HG02943 (cell line): ENCODE data around the gene FOXN3.

Experiments
- ATAC-seq: cut with Tn5 transposase; IDR thresholded peaks from one replicate; pipeline ENCODE4 v1.9.1; 2021; ENCODE audit warnings: mild to moderate bottlenecking, low read depth, moderate library complexity; ENCODE audit not compliant: unreplicated experiment

The FOXN3 gene

DNA sequence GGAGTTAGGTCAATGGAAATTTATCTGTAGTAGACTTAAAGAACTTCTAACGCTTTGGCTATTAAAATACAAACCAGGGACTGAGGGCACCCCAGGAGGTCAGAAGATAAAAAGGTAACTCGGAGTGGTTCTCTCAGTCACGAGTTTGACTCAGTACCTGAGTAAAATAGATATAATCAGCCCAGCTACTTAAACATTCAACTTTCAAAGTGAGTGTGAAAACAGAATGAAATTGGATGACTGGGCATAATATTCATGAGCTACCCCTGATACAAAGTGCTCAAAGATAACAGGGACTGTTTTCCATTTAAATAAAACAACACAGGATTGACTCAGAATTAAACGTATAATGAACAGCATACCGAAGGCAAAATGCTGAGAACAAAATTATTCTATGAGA is 75.0 kb downstream of the FOXN3 start:
- no peak for ATAC-seq

DNA sequence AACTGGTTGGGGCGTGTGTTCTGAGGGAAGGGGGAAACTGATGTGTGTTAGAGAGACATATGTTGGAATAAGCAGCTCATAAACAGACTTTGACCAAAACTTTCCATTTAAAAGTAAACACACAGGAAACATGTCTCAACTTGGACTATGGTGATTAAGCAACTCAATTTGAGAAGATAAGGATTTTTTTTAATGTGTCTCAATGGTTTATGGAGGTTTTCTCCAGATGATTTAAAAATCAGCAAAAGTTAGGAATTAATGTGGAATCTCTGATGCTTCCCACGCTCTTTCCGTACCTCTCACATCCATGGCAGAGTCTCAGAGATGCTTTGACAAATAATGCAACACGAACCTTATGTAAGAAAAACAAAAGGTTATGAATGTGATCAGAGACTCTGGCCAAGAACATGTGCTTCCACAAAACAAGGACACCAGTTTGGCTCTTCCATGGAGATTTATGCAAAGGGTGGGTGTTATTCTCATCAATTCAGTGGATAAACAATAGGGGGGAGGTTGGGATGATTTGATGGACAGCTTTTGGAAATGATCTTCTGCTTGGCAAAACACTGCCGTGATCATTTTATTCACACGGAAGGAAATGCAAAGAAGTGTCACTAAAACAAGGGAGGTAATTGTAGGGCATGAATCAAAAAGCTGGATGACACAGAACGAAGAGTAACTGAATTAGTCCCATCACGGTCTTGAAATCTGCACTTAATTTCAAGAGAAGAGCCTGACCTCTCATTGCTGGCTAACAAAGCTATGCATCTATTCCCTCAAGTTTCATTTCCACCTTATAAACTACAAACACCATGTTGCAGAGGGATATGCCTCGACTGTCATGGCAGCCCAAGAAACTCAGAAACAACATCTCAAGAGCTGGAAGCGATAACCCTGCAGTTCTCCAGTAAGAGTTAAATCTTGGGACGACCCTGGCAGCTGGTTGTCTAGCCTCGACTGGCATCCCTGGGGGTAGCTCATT is 76.5 kb downstream of the FOXN3 start:
- no peak for ATAC-seq

DNA sequence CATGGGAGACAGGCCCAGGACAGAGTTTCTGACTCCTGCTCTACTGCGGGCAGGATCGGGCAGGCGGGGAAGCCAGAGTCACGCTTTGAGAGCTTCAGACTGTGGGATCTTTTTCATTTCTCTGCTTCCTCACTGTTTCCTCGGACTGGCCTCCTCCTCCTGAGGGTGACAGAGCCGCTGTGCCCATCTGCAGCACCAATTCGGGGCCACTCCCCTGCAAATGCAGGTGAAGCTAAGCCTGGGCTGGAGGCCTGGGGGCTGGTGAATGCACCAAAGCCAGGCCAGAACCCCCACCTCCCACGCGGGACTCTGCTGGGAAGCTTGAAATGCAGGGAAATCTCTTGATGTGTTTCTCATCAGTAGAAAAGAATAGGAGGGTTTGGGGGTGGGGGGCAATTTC is 77.5 kb downstream of the FOXN3 start:
- no peak for ATAC-seq

DNA sequence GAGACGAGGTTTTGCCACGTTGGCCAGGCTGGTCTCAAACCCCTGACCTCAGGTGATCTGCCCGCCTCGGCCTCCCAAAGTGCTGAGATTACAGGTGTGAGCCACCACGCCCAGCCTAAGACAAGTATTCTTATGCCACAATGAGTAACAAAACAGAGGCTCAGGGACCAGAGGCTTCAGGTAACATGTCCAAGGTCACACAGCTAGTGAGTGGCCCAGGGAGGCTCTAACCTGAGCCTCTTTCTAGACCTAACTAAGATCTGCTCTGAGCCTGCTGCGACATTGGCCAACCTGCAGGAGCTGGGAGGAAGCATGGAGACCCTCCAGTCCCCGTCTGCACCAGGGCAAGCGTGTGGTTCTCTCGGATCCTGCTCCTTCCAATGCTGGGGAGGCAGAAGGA is 77.9 kb downstream of the FOXN3 start:
- no peak for ATAC-seq

DNA sequence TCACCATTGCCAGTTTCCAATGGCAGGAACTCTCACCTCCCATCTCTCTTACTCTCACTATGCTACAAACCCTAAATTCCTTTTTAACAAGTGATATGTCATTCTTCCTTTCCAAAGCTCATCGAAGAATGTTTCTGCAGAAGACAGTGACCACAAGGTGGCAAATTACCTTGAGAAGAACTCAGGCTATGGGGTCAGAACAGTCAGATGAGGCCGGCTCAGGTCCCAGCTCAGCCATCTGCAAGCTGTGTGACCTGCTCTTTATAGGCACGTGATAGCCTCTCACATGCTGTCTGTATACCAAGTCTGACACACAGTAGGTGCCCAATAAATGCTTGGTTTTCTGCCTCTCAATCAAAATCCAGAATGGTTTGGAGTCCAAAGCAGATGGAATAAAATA is 80.7 kb downstream of the FOXN3 start:
- ATAC-seq = no peak

DNA sequence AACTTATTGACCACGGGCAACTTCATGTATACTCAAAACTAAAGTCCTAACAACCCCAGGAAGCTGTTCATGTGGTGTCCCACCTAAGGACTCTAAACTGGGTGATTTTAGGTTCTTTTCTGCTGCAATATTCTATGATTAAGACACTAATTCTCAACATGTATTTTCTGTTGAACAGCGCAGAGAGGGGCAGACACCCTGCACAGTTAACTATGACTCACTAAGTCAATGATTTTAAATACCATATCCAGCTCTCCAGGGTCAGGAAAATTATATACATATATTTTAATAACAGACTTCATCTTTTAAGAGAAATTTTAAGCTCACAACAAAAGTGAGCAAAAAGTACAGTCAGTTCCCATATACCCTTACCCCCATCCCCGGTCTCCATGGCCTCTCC is 85.0 kb downstream of the FOXN3 start:
- no peak for ATAC-seq

DNA sequence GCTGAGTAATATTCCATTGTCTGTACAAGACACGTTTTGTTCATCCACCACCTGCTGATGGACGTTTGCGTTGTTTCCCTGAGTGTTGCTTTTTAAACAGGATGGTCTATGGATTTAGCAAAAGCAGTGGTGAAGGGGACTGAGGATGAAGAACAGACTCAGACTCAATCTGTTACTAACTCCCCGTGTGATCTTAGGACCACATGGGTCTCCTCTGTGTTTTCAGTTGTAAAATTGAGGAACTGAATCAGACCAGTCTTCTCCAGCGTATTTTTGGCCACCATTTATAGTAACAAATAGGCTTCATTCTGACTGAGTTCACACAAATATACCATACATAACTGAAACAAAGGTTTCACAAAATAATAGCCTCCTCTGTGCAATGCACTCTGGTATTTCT is 85.6 kb downstream of the FOXN3 start:
- peak; percentile 89 for ATAC-seq

DNA sequence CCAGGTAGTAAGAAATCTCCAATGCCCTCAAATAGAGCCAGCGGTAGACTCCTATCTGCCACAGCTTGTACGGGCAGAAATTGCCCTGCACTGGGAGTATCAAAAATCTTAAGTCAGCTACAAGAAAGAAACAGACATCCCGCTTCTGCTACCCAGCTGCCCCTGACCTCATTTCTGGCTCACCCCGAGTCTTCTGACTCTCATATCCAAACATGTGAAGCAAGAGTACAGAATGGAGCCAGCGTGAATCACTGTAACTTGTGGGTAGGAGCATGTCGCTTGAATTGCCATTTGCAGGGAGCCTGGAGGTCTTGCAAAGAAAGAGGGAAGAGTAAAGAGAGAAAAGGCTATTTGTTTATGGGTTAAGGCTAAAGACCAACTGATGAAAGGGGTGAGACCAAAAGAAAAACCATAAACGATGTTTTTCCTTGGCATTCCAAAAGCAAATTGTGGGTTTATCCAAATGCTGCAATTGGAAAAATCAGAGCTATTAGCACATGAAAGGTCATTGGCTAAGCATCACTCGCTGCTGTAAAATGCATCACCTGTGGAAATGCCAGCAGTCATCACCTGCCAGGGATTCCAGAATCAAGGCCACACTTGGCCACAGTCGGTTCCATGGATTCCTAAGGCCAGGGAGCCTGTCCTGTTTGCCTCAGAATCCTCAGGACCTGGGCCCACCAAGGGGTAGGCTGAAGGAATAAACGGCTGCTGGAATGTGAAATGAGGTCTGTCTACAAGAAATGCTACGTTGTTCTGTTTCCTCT is 86.6 kb downstream of the FOXN3 start:
- ATAC-seq = no peak

DNA sequence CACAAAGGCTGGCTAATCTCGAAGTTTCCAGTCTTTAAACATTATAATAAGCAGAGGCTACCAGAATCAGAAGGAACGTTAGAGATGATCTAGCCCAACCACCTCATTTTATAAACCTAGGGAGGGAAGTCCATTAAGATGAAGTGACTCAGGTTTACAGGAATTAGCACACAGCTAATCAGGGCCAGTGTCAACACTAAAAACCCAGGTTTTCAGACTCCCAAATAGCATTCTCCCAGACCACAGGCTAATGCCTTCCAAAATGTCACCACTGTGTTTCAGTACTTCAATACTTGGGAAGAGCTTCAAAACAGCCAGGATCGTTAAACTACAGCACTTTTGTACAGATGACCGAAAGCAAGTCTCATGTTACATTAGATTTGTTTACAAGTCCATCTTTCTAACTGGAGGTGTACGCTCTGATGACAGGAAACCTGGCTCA is 89.2 kb downstream of the FOXN3 start:
- ATAC-seq = no peak

DNA sequence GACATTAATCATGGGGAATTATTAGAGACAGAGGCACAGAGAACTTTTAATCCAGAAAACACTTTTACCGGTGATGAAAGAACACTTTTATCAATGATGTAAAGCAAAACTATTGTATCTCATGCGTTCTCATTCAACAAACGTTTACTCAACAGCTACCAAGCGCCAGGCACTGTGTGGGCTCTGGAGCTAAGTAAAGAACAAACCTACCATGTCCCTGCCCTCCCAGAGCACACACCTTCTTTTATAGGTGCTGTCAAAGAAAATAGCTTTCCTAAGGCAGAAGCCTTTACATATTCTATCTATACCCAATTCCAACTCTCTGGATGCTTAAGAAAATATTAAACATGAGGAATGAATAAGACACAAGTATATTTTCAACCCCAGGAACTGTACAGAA is 91.1 kb downstream of the FOXN3 start:
- ATAC-seq = no peak

DNA sequence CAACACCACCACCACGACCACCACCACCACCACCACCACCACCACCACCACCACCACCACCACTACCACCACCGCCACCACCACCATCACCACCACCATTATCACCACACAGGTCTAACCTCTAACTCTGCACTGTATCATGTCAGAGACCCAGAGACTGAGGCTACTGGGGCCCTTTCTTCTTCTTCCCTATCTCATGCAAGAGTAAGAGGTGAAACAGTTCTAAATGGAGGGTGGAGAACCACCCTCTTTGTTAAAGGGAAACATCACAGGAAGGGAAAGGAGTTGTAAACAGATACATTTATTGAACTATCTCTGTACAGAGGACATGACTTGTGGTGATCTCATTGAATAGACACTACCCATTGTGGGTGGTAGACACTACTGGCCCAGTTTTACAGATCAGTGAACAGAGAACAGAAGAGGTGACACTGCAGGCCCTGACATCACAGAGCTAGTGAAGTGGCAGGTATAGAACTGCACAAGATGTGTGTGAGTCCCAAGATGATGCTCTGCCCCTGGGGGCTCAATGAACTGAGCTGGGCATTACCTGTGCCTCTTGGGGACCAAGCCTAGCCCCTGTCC is 91.6 kb downstream of the FOXN3 start:
- ATAC-seq = no peak

DNA sequence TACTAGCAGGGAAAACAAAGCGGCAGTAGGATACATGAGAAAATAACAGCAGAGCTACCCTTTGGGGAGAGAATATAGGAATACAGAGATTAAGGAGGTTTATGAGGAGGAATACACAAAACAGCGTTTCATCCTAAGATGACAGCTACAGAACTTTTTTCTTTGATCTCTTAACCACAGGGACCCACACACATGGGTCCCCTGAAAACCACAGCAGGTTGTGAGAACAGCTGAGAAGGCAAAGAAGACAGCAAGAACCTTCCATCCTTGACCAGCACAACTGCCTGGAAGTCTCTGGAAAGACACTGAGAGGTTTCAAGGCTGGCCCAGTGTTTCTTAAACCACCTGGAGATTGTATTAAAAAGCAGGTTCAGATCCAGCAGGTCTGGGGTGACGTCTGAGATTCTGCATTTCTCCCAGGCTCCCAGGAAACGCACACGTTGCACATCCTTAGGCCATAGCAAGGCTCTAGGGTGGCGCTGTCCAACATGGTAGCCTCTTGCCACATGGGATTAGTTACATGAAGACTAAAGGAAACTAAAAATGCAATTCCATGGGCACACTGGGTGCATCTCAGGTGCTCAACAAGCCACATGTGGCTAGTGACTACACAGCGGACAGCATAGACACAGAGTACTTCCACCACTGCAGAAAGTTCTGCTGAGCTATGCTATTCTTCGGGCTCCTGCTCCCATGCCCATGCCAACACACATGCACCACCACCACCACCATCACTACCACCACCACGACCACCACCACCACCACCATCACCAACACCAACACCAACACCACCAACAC is 92.3 kb downstream of the FOXN3 start:
- ATAC-seq = no peak

DNA sequence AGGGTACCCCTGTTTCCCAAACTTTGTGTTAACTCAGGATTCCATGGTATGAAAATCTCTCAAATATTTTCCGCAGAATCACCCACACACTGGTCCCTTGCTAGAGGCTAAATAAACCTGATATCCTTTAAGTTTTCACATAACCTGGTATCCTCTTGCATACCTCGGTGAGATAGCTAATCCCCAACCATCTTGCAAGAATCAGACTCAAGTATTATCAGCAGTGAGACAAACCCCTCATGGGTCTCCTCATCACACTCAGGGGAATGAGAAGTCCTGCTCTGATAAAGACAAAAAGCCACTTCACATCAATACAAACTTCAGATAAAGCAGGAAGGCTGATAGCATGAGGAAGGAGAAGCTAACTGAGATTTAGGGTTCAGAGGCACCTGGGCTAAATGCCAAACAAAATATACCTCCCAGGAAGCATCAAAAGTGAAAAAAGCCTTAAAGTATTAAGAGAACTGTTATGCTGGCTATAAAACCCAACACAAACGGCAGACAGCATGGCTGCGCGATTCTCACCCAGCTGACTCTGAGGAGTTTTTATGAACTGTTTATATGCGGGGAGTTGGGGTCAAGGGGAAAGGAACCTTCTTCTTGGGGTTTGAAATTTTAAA is 96.5 kb downstream of the FOXN3 start:
- no peak for ATAC-seq

DNA sequence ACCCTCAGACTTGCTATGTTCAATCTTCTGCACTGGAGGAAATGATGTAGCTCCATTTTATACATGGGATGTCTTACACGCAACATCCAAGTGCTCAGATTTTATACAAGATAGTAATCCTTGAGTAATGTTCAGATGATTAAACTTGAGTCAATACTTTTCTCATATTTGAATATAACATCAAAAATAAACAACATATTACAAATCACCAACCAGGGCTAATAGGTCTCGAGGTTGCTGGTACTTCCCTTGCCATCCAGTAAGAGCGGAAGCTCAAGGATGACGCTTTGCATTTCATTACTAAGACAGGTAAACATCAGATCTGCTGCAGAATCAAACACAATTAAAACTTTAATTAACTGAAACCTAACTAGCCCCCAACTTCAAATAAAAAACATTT is 97.3 kb downstream of the FOXN3 start:
- ATAC-seq = no peak

DNA sequence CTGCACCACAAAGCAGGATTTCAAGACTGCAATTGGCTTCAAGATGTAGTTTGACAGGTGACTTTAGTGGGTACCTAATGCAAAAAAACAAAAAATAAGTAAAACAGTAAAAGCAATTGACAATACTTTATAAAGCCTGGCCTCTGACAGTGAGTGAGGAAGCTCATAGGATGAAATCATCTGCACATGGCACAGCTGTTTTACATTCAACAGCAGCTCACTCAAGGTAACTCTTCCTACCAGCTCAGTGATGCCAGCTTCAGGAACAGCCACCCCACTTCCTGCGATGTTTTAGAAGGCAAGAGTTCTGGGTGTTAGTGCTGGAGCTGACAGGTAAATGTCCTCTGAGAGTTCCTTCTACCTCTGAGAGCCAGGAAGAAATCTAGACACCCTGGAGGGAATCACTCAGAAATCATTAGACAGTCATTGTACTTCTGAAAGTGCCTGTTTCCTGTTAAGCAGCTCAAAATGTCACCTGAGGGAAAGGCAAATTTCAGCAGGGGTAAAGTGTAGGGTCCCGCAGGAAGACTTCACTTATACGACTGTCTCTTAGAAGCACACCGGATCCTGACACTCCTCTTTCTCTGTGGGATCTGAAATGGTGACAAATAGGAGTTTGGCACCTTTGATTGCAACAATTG is 99.9 kb downstream of the FOXN3 start:
- peak; percentile 76 for ATAC-seq

DNA sequence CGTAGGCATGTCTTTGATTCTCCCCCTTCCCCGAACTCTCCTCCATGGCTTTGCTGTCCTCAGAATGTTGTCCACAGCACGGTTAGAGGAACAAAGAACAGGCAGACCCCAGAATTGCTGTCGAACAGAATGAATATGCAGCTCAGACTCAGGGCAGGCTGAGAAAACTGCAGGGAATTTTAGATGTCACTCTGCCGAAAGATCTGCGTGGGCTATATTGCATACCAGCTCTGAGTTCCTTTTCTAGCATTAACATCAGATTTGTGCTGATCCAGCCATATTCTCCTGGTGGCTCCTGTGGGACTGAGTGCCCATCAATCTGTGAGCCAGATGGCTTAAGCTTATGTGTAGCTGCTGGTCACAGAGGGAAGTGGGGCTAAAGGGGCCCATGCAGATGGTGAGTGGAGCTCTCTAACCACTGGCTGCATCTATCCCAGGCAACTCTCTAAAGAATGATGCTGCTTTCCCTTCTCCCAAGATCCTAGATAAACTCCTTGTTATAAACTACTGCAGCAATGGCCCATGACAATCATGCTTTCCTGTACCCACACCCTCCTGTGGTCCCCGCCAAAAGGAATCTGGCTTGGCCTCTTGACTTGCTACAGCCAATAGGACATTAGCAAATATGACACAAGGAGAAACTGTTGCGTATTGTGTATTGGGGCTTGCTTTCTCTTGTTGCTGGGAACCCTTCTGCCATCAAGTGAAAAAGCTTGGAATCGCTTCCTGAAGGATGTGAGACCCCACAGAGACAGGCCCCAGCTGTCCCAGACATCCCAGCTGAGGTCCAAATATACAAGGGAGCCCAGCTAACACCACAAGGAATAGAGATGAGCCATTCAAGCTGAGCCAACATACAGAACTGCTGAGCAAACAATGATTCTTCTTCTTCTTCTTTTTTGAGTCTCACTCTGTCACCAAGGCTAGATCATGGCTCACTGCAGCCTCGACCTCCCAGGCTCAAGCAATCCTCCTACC is 101.3 kb downstream of the FOXN3 start:
- ATAC-seq = no peak

DNA sequence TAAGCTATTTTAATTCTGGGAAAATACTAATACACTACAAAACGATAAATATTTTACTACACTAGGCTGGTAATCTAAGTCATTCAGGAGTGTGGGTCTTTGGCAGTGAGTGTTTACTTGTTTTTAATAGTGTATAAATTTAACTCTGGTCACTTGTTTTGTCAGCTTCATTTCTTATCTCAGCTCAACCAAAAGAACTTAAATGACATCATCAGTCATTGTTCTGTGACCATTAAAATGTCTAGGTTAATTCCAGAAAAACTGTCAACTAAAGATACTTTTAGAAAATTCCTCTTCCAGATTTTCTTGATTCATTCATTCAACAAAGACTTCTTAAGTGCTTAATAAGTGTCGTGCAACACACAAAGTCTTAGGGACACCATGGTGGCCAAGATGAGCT is 102.8 kb downstream of the FOXN3 start:
- no peak for ATAC-seq

DNA sequence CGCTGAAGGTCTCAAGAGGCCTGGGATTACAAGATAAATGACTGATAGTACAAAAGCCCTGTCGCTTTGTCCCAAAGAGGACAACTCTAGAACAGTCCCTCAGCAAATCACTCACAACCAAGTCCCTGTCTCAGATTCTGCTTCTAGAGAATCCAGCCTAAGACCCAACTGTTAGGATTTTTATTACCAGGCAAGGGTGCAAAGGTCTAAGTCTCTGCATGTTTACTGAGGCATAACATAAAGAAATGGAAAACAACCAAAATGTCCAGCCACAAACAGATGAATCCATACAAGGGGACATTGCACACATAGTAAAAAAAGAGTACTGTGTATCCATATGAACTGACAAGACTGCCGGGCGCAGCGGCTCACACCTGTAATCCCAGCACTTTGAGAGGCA is 104.1 kb downstream of the FOXN3 start:
- ATAC-seq = no peak
